ENCODE measurements around the gene FBXW8.
A peak's percentile ranks its signal among the peaks of the same experiment; 100 is the strongest.

The FBXW8 gene

GRCh38 chr12:116962197-116962596 lies 51.4 kb downstream of the FBXW8 start:
- TF ChIP-seq TOX (CRISPR knock-in tag; IDR thresholded peaks at IDR 0.05; ENCODE audit: borderline replicate concordance) (no peak), CREB5 (CRISPR knock-in tag; IDR thresholded peaks at IDR 0.05; ENCODE audit: low read depth) (no peak), BACH2 (CRISPR knock-in tag; IDR thresholded peaks at IDR 0.05; ENCODE audit: borderline replicate concordance) (no peak), SNAI2 (CRISPR knock-in tag; IDR thresholded peaks at IDR 0.05) (no peak), ZNF565 (CRISPR knock-in tag; conservative IDR thresholded peaks at IDR 0.05; ENCODE audit: low read depth) (no peak)

GRCh38 chr12:116962783-116963356 lies 52.1 kb downstream of the FBXW8 start:
- TF ChIP-seq TSHZ2 (CRISPR knock-in tag; IDR thresholded peaks at IDR 0.05) (no peak), ZFP30 (CRISPR knock-in tag; IDR thresholded peaks at IDR 0.05) (no peak), ZNF565 (CRISPR knock-in tag; conservative IDR thresholded peaks at IDR 0.05; ENCODE audit: low read depth) (no peak), OSR1 (CRISPR knock-in tag; IDR thresholded peaks at IDR 0.05) (no peak)
- ATAC-seq = no peak

More at GRCh38 chr12:116962197-116962596, 51.4 kb downstream of the FBXW8 start:
- ATAC-seq = no peak

- TF ChIP-seq PPARA (CRISPR knock-in tag; IDR thresholded peaks at IDR 0.05; ENCODE audit: borderline replicate concordance) (no peak), TSHZ2 (CRISPR knock-in tag; IDR thresholded peaks at IDR 0.05) (no peak), CSDC2 (CRISPR knock-in tag; IDR thresholded peaks at IDR 0.05) (no peak), ZFP30 (CRISPR knock-in tag; IDR thresholded peaks at IDR 0.05) (no peak), RARB (CRISPR knock-in tag; IDR thresholded peaks at IDR 0.05) (no peak)
- no peak; the same call in 2 of the 3 replicates for ATAC-seq
Measured at GRCh38 chr12:116964054-116965050, 53.6 kb downstream of the FBXW8 start.

GRCh38 chr12:116968986-116969385 lies 58.2 kb downstream of the FBXW8 start:
- ATAC-seq = no peak
- TF ChIP-seq BACH2 (CRISPR knock-in tag; IDR thresholded peaks at IDR 0.05; ENCODE audit: borderline replicate concordance) = no peak

GRCh38 chr12:116969615-116970585 lies 59.1 kb downstream of the FBXW8 start:
- peak; percentile 94 for ATAC-seq
- TF ChIP-seq GLIS3 (CRISPR knock-in tag; IDR thresholded peaks at IDR 0.05) (peak; percentile 87; the same call in 1 of the 2 replicates), ESRRG (CRISPR knock-in tag; IDR thresholded peaks at IDR 0.05) (0 out of 2 replicates have a peak, but pooled peaks have one; percentile 26), CREB5 (CRISPR knock-in tag; IDR thresholded peaks at IDR 0.05; ENCODE audit: low read depth) (peak; percentile 89), ISL1 (CRISPR knock-in tag; IDR thresholded peaks at IDR 0.05) (peak; percentile 98), PPARA (CRISPR knock-in tag; IDR thresholded peaks at IDR 0.05; ENCODE audit: borderline replicate concordance) (no peak), CSDC2 (CRISPR knock-in tag; IDR thresholded peaks at IDR 0.05) (peak; percentile 39; the same call in 1 of the 2 replicates), BACH2 (CRISPR knock-in tag; IDR thresholded peaks at IDR 0.05; ENCODE audit: borderline replicate concordance) (no peak), ZFP30 (CRISPR knock-in tag; IDR thresholded peaks at IDR 0.05) (no peak), SNAI2 (CRISPR knock-in tag; IDR thresholded peaks at IDR 0.05) (peak; percentile 72; the same call in 1 of the 2 replicates), ZNF8 (CRISPR knock-in tag; IDR thresholded peaks at IDR 0.05) (0 out of 2 replicates have a peak, but pooled peaks have one; percentile 15), ARNTL (CRISPR knock-in tag; IDR thresholded peaks at IDR 0.05; ENCODE audit: borderline replicate concordance, low read depth) (no peak), TCF4 (CRISPR knock-in tag; IDR thresholded peaks at IDR 0.05; ENCODE audit: borderline replicate concordance) (peak; percentile 95), RARB (CRISPR knock-in tag; IDR thresholded peaks at IDR 0.05) (no peak), ZFP3 (CRISPR knock-in tag; IDR thresholded peaks at IDR 0.05) (peak; percentile 80; the same call in 1 of the 2 replicates), CSRNP3 (CRISPR knock-in tag; IDR thresholded peaks at IDR 0.05) (peak; percentile 73; the same call in 1 of the 2 replicates), ZNF565 (CRISPR knock-in tag; conservative IDR thresholded peaks at IDR 0.05; ENCODE audit: low read depth) (0 out of 2 replicates have a peak, but pooled peaks have one; percentile 51)
